Activated naive CD4-positive, alpha-beta T cell treated with anti-CD3 and anti-CD28 coated beads, Interleukin-2, amount 50 U/mL, for 72 hours (primary cell): ENCODE data around the gene ARHGEF10L. TPM values are rescaled to one million over a fixed set of nuclear protein-coding genes. Genes with fewer than 3 reads are reported as not detected.

Source experiments
- ATAC-seq, 2 donors: fragments of 150-1000 bp; cut with Tn5 transposase; 2 replicates each; pipeline ENCODE4 v1.10.0; 2021; ENCODE audit warnings: mild to moderate bottlenecking in 2 of 2, moderate library complexity in 2 of 2
- DNase-seq, 2 donors: peaks; one replicate each; pipeline ENCODE4 v3.0.0; 2021 to 2022; ENCODE audit warnings: low spot score in 2 of 2
- H3K27ac Mint-ChIP-seq, 2 donors: one replicate each; pipeline ENCODE4 v1.8.0; 2022; ENCODE audit warnings: mild to moderate bottlenecking in 2 of 2, mixed read lengths in 2 of 2
- H3K36me3 Mint-ChIP-seq, 2 donors: one replicate each; pipeline ENCODE4 v1.8.0; 2022; ENCODE audit warnings: mixed read lengths in 2 of 2
- H3K9me3 Mint-ChIP-seq, 2 donors: one replicate each; pipeline ENCODE4 v1.8.0; 2022; ENCODE audit warnings: mixed read lengths in 2 of 2
- total RNA-seq, 2 donors: library from RNA; stranded (reverse); gene quantifications; one replicate each; pipeline ENCODE4 v1.2.3, GENCODE V29; 2022

ARHGEF10L gene
- total RNA-seq, 2 donors from 2014 or later: not detected

- ATAC-seq (no peak), DNase-seq (no peak)
- Mint-ChIP-seq H3K36me3 (no peaks in the 10 kb centered on the region), H3K27ac (no peak overlapping the region), H3K9me3 (no peaks in the 10 kb centered on the region)
These were observed 22.9 kb upstream of the ARHGEF10L start for GRCh38 chr1:17516303-17517214.

GRCh38 chr1:17520041-17520440, 19.5 kb upstream of the ARHGEF10L start:
- ATAC-seq (no peak), DNase-seq (no peak)
- no peak overlapping the region for H3K27ac Mint-ChIP-seq
- H3K9me3 Mint-ChIP-seq: no peaks in the 10 kb centered on the region
- no peaks in the 10 kb centered on the region for H3K36me3 Mint-ChIP-seq

- Mint-ChIP-seq H3K36me3 (no peaks in the 10 kb centered on the region), H3K27ac (no peak overlapping the region), H3K9me3 (no peaks in the 10 kb centered on the region)
- DNase-seq (no peak), ATAC-seq (no peak)
These were observed 18.8 kb upstream of the ARHGEF10L start for GRCh38 chr1:17520473-17521319.

GRCh38 chr1:17521946-17522612, 17.4 kb upstream of the ARHGEF10L start:
- H3K27ac Mint-ChIP-seq: no peak overlapping the region
- H3K9me3 Mint-ChIP-seq: no peaks in the 10 kb centered on the region
- ATAC-seq: no peak
- no peak for DNase-seq
- no peaks in the 10 kb centered on the region for H3K36me3 Mint-ChIP-seq

DNA sequence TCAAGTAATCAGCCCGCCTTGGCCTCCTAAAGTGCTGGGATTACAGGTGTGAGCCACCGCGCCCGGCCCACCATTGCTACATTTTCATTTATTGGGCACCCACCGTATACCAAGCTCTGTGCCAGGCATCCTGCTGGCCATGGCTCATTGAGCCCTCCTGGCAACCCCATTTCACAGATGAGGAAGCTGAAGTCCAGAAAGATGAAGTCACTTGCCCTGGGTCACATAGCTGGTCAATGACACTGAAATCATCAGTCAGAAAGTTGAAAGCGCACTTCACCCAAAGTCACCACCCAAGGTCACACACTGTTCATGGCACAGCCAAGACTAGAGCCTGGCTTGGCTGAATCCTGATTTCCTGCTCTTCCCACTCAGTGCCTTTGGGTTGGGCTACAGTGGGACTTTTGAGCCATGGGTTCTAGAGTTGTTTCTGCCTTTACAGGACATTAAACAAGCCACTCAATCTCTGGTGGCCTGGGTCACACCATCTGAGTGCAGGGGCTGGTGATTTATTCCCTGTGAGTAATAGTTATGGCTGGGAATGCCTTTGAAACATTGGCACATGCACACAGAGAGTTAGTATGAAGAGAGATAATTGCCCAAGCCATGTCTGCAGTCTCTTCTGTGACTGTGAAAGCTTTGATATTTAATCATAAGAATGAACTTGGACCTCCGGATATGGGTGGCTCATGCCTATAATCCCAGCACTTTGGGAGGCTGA, 16.0 kb upstream of the ARHGEF10L start:
- DNase-seq (no peak), ATAC-seq (no peak)
- H3K27ac Mint-ChIP-seq: no peak overlapping the region
- no peaks in the 10 kb centered on the region for H3K9me3 Mint-ChIP-seq
- no peaks in the 10 kb centered on the region for H3K36me3 Mint-ChIP-seq

GRCh38 chr1:17524645-17525044, 14.9 kb upstream of the ARHGEF10L start:
- no peak overlapping the region for H3K27ac Mint-ChIP-seq
- no peak for ATAC-seq
- no peaks in the 10 kb centered on the region for H3K36me3 Mint-ChIP-seq
- no peaks in the 10 kb centered on the region for H3K9me3 Mint-ChIP-seq
- DNase-seq: no peak

DNA sequence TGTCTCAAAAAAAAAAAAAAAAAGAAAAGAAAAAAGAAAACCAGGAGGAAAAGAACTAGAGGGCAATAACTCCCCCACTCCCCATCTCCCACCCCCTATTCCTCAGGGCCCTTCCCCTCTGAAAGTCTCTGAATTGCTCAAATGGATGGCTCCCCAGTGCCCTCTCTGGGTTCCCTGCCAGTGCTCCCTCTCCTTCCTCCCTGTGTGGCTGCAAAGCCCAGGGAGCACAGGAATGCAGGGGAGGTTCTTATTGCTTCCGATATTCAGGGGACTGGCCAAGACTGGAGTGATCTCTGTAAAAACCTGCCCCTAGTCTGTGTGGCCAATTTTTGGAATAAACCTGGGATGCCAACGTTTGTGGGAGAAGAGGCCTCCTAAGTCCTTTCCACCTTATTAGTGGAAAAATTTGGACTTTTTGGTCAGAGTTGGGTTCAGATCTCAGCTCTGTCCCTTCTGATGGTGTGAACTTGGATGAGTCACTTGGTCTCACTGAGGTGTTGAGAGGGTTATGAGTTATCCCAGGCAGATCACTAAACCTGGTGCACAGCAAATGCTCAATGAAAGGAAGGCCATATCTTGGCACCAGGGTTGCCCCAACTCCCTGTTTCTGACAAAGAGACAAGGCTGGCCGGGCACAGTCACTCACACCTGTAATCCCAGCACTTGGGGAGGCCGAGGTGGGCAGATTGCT, 13.4 kb upstream of the ARHGEF10L start:
- DNase-seq: no peak
- Mint-ChIP-seq H3K27ac (no peak overlapping the region), H3K9me3 (no peaks in the 10 kb centered on the region), H3K36me3 (no peaks in the 10 kb centered on the region)
- no peak for ATAC-seq

- H3K36me3 Mint-ChIP-seq: no peaks in the 10 kb centered on the region
These were observed 12.2 kb upstream of the ARHGEF10L start for GRCh38 chr1:17527036-17527914.

DNA sequence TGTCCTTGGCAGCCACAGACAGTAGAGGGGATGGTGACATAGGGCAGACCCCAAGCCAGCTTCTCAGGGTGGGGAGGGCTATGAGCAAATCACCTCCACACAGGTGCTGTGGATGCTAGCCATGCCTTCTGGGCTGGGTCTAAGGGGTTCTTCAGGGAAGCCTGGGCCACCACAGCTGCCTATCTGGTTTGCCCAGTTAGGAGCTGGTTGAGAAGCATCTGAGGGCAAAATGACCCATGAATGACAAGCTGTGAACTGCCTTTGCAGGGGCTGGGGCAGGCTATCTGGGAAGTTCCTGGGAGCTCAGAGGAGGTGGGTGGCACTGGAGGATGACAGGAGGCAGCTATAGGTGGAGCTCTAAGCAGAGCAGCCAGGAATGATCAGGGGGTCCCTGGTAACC, 10.1 kb upstream of the ARHGEF10L start:
- ATAC-seq (no peak), DNase-seq (no peak)
- Mint-ChIP-seq H3K9me3 (no peaks in the 10 kb centered on the region), H3K27ac (peak overlapping the region in 1 of 2 donors; percentile 25), H3K36me3 (no peaks in the 10 kb centered on the region)

More at GRCh38 chr1:17527036-17527914, 12.2 kb upstream of the ARHGEF10L start:
- H3K9me3 Mint-ChIP-seq: no peaks in the 10 kb centered on the region
- ATAC-seq: no peak
- no peak for DNase-seq
- H3K27ac Mint-ChIP-seq: no peak overlapping the region

DNA sequence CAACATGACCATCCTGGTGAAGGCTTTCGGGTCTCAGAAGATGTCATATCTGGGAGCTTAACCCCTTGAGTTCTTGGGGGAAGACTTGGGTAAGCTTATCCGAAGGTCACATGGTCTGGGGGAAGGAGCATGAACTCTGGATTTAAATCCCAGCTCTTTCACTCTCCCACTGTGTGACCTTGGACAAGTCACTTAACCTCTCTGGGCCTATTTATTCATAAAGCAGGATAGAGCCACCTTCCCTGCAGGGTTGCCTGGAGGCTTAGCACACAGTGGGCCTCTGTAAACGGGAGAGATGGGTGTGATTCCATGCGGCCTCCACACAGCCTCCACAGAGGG, 8.2 kb upstream of the ARHGEF10L start:
- H3K36me3 Mint-ChIP-seq: no peaks in the 10 kb centered on the region

DNA sequence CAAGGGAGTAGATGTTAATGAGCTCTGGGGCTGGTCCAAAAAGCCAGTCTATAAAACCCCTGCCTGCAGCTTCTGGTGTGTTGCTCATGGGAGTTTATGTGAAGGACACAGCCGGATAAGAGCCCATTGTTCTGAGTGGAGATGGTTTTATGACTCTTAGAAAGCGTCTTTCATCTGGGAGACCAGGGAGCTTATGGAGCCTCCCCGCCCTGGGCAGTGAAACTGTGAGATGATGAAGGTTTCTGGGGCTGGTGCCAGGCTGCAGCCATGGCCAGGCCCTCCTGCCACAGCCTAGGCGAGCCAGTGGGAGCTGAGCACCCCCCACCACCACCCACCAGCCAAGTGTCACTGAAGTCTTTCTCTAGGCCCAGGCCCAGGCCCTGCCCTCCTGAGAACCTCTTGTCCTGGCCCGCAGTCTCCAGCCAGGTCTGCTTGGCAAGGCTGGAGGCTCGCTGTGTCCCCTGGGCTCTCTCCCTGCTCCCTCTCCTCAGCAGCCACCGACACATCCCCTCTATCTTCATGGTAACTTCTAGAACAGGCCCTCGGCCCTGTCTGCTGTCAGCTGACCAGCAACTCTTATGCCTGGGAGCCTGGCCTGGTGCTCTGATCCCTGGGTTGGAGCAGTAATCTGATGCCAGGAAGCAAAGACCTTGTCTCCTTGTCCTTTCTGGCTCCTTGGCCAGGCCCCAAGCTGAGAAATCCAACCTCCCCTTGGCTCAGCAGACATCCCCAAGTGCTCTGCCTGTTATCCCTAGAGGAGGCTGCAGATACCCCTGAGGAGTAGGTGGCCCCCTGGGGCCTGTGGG, 7.6 kb upstream of the ARHGEF10L start:
- DNase-seq: no peak
- H3K9me3 Mint-ChIP-seq: no peaks in the 10 kb centered on the region
- H3K36me3 Mint-ChIP-seq: no peaks in the 10 kb centered on the region
- ATAC-seq: no peak
- no peak overlapping the region for H3K27ac Mint-ChIP-seq

More for the DNA sequence above, 8.2 kb upstream of the ARHGEF10L start:
- no peak for DNase-seq
- Mint-ChIP-seq H3K27ac (no peak overlapping the region), H3K9me3 (no peaks in the 10 kb centered on the region)
- ATAC-seq: no peak

GRCh38 chr1:17533201-17533600, 6.3 kb upstream of the ARHGEF10L start:
- DNase-seq (no peak), ATAC-seq (no peak)
- no peak overlapping the region for H3K27ac Mint-ChIP-seq
- no peaks in the 10 kb centered on the region for H3K36me3 Mint-ChIP-seq
- H3K9me3 Mint-ChIP-seq: no peaks in the 10 kb centered on the region

- Mint-ChIP-seq H3K27ac (no peak overlapping the region), H3K9me3 (no peaks in the 10 kb centered on the region), H3K36me3 (peaks cover 0 to 5% of the 10 kb centered on the region in 2 donors)
- DNase-seq: no peak
- ATAC-seq: no peak
These were observed 4.1 kb upstream of the ARHGEF10L start for GRCh38 chr1:17535300-17535936.

GRCh38 chr1:17538010-17538409, 1.5 kb upstream of the ARHGEF10L start:
- ATAC-seq: no peak
- DNase-seq: no peak
- H3K27ac Mint-ChIP-seq: no peak overlapping the region
- H3K9me3 Mint-ChIP-seq: no peaks in the 10 kb centered on the region
- H3K36me3 Mint-ChIP-seq: peaks cover 0 to 5% of the 10 kb centered on the region in 2 donors
